ENCODE measurements around the gene SLC17A5.
"Not testable (repeated sequence)": the region's sequence is repeated elsewhere in the genome, so short reads cannot be mapped to it uniquely, and the experiment has no call there.

The SLC17A5 gene

GRCh38 chr6:73565767-73566485 lies 87.9 kb downstream of the SLC17A5 start:
- peak; percentile 25 for DNase-seq (ENCODE audit: low read depth)
- no peak overlapping the region for H3K4me3 ChIP-seq (replicated peaks; ENCODE audit: low read depth, low read length)
- TF ChIP-seq, protein P1, sequence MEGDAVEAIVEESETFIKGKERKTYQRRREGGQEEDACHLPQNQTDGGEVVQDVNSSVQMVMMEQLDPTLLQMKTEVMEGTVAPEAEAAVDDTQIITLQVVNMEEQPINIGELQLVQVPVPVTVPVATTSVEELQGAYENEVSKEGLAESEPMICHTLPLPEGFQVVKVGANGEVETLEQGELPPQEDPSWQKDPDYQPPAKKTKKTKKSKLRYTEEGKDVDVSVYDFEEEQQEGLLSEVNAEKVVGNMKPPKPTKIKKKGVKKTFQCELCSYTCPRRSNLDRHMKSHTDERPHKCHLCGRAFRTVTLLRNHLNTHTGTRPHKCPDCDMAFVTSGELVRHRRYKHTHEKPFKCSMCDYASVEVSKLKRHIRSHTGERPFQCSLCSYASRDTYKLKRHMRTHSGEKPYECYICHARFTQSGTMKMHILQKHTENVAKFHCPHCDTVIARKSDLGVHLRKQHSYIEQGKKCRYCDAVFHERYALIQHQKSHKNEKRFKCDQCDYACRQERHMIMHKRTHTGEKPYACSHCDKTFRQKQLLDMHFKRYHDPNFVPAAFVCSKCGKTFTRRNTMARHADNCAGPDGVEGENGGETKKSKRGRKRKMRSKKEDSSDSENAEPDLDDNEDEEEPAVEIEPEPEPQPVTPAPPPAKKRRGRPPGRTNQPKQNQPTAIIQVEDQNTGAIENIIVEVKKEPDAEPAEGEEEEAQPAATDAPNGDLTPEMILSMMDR (IDR thresholded peaks at IDR 0.05; ENCODE audit: low read length, missing control alignments): no peak

GRCh38 chr6:73564578-73565345 lies 89.0 kb downstream of the SLC17A5 start:
- DNase-seq (ENCODE audit: low read depth): no peak
- TF ChIP-seq, protein P1 (IDR thresholded peaks at IDR 0.05; ENCODE audit: low read length, missing control alignments): no peak
- H3K4me3 ChIP-seq (replicated peaks; ENCODE audit: low read depth, low read length): no peak overlapping the region

- TF ChIP-seq, protein P1 (IDR thresholded peaks at IDR 0.05; ENCODE audit: low read length, missing control alignments): no peak
- no peak overlapping the region for H3K4me3 ChIP-seq (replicated peaks; ENCODE audit: low read depth, low read length)
Observed at GRCh38 chr6:73562558-73562957, 91.2 kb downstream of the SLC17A5 start.

GRCh38 chr6:73560853-73561407 lies 92.9 kb downstream of the SLC17A5 start:
- TF ChIP-seq, protein P1 (IDR thresholded peaks at IDR 0.05; ENCODE audit: low read length, missing control alignments): no peak
- no peak overlapping the region for H3K4me3 ChIP-seq (replicated peaks; ENCODE audit: low read depth, low read length)
- DNase-seq (ENCODE audit: low read depth): no peak

More at GRCh38 chr6:73562558-73562957, 91.2 kb downstream of the SLC17A5 start:
- no peak for DNase-seq (ENCODE audit: low read depth)

- no peak for DNase-seq (ENCODE audit: low read depth)
- TF ChIP-seq, protein P1 (IDR thresholded peaks at IDR 0.05; ENCODE audit: low read length, missing control alignments): no peak
- H3K4me3 ChIP-seq (replicated peaks; ENCODE audit: low read depth, low read length): no peak overlapping the region
Observed at GRCh38 chr6:73560182-73560732, 93.5 kb downstream of the SLC17A5 start.

GRCh38 chr6:73559399-73559794 lies 94.4 kb downstream of the SLC17A5 start:
- H3K4me3 ChIP-seq (replicated peaks; ENCODE audit: low read depth, low read length); DNase-seq (ENCODE audit: low read depth): not testable (repeated sequence)

All from fibroblast of pulmonary artery (primary cell).